OCI-LY7 (cell line): ENCODE results near the gene SLC22A24.

ENCODE experiments used
- EZH2phosphoT487 ChIP-seq: fragments of 200-600 bp; sonication (generic); IDR thresholded peaks from 2 replicates; pipeline ENCODE4 v1.6.1; 2018; ENCODE audit warnings: low read depth, borderline replicate concordance, mild to moderate bottlenecking, mixed run types, antibody characterized with exemption, low read length, moderate library complexity, mixed read lengths
- TF ChIP-seq, protein P1 (sequence below): fragments of 200-600 bp; sonication (generic); conservative IDR thresholded peaks from 2 replicates; pipeline ENCODE4 v1.5.1; 2014; ENCODE audit warnings: mild to moderate bottlenecking, antibody characterized with exemption, low read length, moderate library complexity, mixed read lengths

DNA sequence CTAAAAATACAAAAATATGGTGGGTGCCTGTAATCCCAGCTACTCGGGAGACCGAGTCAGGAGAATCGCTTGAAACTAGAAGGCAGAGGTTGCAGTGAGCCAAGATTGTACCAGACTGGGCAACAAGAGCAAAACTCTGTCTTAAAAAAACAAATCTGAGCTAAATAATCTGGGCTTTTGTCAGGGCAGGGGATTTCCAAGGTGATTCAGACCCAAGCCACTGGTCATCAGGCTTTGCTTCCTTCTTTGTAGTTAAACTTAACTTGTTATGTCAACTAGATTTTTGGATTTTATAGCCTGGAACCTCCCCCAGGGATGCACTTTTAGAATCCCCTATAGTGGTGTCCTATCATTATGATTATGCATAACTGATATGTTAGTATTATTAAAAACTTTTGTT lies 101.4 kb downstream of the SLC22A24 start:
- TF ChIP-seq, protein P1, sequence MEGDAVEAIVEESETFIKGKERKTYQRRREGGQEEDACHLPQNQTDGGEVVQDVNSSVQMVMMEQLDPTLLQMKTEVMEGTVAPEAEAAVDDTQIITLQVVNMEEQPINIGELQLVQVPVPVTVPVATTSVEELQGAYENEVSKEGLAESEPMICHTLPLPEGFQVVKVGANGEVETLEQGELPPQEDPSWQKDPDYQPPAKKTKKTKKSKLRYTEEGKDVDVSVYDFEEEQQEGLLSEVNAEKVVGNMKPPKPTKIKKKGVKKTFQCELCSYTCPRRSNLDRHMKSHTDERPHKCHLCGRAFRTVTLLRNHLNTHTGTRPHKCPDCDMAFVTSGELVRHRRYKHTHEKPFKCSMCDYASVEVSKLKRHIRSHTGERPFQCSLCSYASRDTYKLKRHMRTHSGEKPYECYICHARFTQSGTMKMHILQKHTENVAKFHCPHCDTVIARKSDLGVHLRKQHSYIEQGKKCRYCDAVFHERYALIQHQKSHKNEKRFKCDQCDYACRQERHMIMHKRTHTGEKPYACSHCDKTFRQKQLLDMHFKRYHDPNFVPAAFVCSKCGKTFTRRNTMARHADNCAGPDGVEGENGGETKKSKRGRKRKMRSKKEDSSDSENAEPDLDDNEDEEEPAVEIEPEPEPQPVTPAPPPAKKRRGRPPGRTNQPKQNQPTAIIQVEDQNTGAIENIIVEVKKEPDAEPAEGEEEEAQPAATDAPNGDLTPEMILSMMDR = no peak
- no peak for TF ChIP-seq EZH2phosphoT487
